Endothelial cell of umbilical vein (primary cell): ENCODE measurements around the gene APOL2.

ENCODE experiments used
- POLR2A ChIP-seq: IDR thresholded peaks from 2 replicates; pipeline ENCODE4 v1.6.1; 2012; ENCODE audit warnings: low read depth, mild to moderate bottlenecking, control low read depth, low read length
- TF ChIP-seq, protein P1 (sequence below), 2 donors: IDR thresholded peaks; 1 replicate in 1 of 2; 2 replicates in 1 of 2; pipeline ENCODE4 v1.5.1; 2011; ENCODE audit warnings: low read length in 2 of 2, mild to moderate bottlenecking in 2 of 2, moderate library complexity in 2 of 2, control low read depth in 1 of 2, inconsistent platforms in 1 of 2, low read depth in 1 of 2; ENCODE audit not compliant: insufficient read depth in 1 of 2; ENCODE audit errors: extremely low read depth in 1 of 2

DNA sequence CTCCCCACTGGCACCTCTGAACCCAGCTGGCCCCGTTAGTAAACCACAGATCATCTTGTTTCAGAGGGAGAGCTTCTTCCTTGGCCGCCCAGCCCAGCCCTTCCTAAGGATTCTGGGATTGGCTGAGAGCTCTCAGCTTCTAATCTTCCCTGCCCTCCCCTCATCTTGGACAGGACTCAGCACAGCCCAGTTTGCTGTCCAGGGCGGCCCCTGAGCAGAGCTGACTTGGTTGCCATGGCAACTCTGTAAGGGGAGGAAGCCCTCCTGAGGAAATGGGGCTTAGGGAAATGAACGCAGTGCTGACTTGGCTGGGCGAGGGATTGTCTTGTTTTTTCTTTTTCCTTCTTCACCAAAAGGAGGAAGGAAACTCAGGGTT is 42.3 kb downstream of the APOL2 start:
- TF ChIP-seq, protein P1, sequence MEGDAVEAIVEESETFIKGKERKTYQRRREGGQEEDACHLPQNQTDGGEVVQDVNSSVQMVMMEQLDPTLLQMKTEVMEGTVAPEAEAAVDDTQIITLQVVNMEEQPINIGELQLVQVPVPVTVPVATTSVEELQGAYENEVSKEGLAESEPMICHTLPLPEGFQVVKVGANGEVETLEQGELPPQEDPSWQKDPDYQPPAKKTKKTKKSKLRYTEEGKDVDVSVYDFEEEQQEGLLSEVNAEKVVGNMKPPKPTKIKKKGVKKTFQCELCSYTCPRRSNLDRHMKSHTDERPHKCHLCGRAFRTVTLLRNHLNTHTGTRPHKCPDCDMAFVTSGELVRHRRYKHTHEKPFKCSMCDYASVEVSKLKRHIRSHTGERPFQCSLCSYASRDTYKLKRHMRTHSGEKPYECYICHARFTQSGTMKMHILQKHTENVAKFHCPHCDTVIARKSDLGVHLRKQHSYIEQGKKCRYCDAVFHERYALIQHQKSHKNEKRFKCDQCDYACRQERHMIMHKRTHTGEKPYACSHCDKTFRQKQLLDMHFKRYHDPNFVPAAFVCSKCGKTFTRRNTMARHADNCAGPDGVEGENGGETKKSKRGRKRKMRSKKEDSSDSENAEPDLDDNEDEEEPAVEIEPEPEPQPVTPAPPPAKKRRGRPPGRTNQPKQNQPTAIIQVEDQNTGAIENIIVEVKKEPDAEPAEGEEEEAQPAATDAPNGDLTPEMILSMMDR (IDR thresholded peaks at IDR 0.05; ENCODE audit: extremely low read depth in 1 of 2, insufficient read depth in 1 of 2, low read depth in 1 of 2, low read length in 2 of 2): no peak
- TF ChIP-seq POLR2A: no peak
